HG03342 (cell line): ENCODE data around the gene CCND1.

Experiments used
- ATAC-seq: cut with Tn5 transposase; IDR thresholded peaks from one replicate; pipeline ENCODE4 v1.9.1; 2021; ENCODE audit warnings: mild to moderate bottlenecking, moderate library complexity; ENCODE audit not compliant: unreplicated experiment

CCND1 gene

DNA sequence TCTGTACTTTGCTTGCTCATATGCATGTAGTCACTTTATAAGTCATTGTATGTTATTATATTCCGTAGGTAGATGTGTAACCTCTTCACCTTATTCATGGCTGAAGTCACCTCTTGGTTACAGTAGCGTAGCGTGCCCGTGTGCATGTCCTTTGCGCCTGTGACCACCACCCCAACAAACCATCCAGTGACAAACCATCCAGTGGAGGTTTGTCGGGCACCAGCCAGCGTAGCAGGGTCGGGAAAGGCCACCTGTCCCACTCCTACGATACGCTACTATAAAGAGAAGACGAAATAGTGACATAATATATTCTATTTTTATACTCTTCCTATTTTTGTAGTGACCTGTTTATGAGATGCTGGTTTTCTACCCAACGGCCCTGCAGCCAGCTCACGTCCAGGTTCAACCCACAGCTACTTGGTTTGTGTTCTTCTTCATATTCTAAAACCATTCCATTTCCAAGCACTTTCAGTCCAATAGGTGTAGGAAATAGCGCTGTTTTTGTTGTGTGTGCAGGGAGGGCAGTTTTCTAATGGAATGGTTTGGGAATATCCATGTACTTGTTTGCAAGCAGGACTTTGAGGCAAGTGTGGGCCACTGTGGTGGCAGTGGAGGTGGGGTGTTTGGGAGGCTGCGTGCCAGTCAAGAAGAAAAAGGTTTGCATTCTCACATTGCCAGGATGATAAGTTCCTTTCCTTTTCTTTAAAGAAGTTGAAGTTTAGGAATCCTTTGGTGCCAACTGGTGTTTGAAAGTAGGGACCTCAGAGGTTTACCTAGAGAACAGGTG is 11.1 kb downstream of the CCND1 start:
- no peak for ATAC-seq

GRCh38 chr11:69652999-69653398 is 12.0 kb downstream of the CCND1 start:
- ATAC-seq: no peak

GRCh38 chr11:69653406-69653960 is 12.5 kb downstream of the CCND1 start:
- no peak for ATAC-seq

DNA sequence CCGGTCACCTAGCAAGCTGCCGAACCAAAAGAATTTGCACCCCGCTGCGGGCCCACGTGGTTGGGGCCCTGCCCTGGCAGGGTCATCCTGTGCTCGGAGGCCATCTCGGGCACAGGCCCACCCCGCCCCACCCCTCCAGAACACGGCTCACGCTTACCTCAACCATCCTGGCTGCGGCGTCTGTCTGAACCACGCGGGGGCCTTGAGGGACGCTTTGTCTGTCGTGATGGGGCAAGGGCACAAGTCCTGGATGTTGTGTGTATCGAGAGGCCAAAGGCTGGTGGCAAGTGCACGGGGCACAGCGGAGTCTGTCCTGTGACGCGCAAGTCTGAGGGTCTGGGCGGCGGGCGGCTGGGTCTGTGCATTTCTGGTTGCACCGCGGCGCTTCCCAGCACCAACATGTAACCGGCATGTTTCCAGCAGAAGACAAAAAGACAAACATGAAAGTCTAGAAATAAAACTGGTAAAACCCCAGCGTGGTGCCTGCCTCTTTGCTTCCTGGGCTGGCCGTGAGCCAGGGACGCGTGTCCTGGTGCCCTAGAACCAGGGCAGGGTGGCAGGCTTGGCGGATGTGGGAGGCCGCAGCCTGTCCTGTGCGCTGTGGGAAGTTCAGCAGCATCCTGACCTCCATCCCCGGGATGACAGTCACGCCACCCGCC is 13.2 kb downstream of the CCND1 start:
- ATAC-seq: no peak

- no peak for ATAC-seq
Observed at GRCh38 chr11:69654660-69655478, 13.9 kb downstream of the CCND1 start.

- ATAC-seq: no peak
Observed at GRCh38 chr11:69655479-69656428, 14.8 kb downstream of the CCND1 start.

DNA sequence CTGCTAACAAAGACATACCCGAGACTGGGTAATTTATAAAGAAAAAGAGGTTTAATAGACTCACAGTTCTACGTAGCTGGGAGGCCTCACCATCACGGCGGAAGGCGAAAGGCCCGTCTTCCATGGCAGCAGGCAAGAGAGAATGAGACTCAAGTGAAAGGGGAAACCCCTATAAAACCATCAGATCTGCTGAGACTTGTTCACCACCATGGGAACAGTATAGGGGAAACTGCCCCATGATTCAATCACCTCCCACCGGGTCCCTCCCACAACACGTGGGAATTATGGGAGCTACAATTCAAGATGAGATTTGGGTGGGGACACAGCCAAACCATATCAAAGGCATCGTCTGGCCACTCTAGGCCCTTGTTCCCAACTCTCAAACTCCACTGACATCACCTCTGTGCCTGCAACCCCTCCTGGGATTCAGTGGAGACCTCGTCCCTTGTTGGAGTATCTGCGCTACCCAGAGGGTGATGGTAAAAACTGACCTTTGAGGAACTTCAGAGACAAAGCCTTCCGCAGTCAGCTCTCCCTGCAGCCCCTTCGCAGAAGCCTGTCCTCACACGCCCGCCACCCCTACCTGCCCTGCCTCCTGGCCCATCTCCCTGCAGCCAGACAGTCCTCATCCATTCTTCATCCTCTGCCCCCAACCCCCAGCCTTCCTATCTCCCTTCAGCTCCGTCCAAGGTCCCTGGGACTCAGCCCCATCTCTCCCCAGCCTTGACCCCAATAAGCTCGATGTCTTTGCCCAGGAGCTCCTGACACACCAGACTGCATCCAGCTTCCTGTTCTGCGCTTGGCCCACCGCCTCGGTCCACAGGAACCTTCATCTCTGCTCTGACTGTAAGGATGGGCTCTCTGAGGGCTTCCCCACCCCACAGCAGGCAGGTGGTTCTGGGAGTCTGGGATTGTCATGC is 15.8 kb downstream of the CCND1 start:
- ATAC-seq: no peak

DNA sequence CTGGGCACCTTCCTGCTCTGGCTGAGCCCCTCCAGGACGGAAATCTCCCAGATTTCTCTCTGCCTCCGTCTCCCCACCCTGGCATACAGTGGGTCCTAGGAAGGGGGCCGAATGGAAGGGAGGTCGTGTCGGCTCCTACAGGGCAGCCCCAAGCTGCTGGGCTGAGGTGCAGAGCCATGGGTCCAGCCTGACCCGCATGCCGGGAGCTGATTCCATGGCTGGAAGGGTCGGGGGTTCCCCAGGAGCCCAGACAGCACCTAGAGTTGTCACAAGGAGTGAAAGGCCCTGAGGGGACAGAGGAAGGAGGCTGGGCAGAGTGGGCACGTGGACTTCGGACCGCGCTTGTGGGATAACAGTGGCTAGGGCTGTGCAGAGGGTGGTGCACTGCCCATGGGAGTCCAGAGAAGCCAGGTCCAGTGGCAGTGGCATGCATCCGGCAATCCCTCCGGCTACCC is 16.5 kb downstream of the CCND1 start:
- ATAC-seq: no peak

- ATAC-seq: no peak
Observed at GRCh38 chr11:69657911-69658625, 17.1 kb downstream of the CCND1 start.

DNA sequence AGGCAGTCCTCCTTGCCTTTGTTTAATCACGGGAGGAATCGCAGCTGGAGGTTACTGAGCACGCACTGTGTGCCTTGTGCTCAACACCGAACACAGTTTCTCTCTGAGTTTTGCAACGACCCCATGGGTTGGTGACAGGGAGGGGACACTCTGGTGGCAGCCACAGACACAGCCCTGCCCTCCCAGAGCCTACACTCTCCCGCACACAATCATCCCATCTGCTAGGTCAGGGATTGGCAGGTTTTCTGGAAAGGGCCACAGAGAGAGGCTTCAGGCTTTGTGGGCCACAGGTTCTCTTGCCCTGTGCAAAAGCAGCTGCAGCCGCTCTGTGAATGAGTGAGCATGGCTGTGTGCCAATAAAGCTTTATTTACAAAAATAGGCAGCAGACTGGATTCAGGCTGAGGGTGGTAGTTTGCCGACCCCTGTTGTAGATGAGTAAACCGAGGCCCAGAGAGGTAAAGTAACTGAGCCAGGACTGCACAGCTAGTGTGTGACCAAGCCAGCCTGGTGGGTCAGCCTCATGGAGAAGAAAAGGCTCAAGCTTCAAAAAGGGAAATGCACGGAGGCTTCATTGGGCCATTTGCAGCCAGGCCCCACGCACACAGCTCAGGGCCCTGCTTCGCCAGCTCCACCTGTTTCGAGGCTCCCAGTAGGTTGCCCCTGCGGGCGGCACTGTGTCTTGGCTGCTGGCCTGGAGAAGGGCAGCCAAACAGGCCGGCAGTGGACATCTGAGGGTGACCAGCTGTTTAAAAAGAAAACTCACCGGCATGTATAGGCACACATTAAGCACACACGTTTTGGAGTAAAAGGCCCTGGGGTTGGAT is 17.9 kb downstream of the CCND1 start:
- no peak for ATAC-seq

DNA sequence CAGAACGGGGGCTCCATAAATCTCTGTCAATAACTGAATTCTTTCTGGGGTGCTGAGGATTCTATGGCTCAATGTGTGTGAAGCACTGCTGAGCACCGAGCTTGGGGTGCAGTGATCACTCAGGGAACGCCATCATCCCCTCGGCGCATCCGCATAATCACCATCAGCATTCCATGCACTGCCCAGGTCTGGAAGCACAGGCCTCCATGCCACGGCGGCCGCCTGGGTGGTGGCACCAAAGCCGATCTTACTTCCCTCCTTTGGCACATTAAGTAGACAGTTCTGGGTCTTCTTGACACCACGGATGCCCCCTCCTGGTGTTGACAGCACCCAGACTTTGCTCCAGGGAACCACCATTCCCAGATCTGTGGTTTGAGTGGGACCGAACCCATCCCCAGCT is 18.6 kb downstream of the CCND1 start:
- ATAC-seq: no peak

GRCh38 chr11:69660001-69660500 is 19.1 kb downstream of the CCND1 start:
- ATAC-seq: no peak

GRCh38 chr11:69661413-69661715 is 20.4 kb downstream of the CCND1 start:
- ATAC-seq: no peak

DNA sequence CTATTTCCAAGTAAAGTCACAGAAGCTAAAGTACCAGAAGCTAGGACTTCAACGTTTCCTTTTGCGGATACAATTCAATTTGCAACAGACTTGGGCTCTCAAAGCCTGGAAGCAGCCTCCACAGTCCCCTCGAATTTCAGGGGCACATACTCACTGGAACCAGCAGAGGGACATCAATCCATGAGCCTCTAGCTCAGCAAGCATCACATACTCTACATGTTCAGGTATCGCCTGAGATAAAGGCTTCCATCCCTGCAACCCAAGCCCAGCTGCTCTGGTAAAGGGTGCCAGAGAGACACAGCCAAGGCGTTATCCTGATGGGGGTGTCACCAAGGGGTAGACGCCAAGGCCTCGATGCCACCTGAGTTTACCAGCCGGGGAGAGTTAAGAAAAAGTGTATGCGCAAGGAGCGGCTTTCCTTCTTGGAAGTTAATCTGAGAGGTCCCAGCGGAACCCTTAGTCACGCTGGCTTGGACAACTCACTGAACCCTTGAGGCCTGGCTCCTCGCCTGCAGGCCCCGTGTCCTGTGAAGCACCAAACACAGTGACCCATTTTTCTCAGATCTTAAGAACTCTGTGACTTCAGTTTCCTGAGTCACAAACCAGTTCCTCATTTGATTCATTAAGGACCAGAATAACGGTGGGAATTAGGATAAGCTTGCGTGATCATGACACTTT is 21.2 kb downstream of the CCND1 start:
- ATAC-seq: no peak

DNA sequence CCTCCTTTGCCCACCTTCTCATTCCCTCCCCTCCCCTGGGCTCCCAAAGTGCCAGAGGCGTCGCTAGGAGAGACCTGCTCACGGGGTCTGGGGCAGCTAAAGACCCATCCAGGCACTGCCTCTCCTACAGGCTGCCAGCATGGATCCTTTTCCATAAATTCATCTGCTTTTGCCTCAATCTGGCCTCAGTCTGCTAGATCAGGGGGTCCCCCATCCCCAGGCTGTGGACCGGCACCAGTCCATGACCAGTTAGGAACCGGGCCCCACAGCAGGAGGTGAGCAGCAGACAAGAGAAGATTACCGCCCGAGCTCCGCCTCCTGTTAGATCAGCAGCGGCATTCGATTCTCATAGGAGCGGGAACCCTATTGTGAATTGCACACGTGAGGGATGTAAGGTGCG is 21.9 kb downstream of the CCND1 start:
- ATAC-seq: no peak

- no peak for ATAC-seq
Observed at GRCh38 chr11:69663326-69663725, 22.4 kb downstream of the CCND1 start.
